Right ventricle myocardium inferior (tissue), 1 donor: Measurements from ENCODE around the gene FGFRL1. TPM values are rescaled to one million over a fixed set of nuclear protein-coding genes. Genes with fewer than 3 reads are reported as not detected.

ENCODE experiments used
- ATAC-seq: fragments of 200-7000 bp; cut with Tn5 transposase; one replicate; pipeline ENCODE4 v1.9.1; 2020; ENCODE audit warnings: mild to moderate bottlenecking, moderate library complexity
- DNase-seq: peaks from one replicate; pipeline ENCODE4 v3.0.0; 2021; ENCODE audit errors: missing footprints
- intact Hi-C: fragments of 100-400 bp; cut with DNase I; formaldehyde crosslinking; loops from one replicate; pipeline ENCODE4 v1.11.0; 2022
- total RNA-seq: library from RNA; stranded (reverse); fragmentation: NEBNext Ultra II Directional; extraction: Animal tissue kit (Norgen Biotek cat#: 25700); gene quantifications from one replicate; pipeline ENCODE4 v1.2.1, GENCODE V29; 2021
- donor health status: DM: no; HTN: yes; CAD: no; lungs with severe emphysema.

FGFRL1 gene
- total RNA-seq, 1 donor from 2014 or later, result 21.0 TPM

DNA sequence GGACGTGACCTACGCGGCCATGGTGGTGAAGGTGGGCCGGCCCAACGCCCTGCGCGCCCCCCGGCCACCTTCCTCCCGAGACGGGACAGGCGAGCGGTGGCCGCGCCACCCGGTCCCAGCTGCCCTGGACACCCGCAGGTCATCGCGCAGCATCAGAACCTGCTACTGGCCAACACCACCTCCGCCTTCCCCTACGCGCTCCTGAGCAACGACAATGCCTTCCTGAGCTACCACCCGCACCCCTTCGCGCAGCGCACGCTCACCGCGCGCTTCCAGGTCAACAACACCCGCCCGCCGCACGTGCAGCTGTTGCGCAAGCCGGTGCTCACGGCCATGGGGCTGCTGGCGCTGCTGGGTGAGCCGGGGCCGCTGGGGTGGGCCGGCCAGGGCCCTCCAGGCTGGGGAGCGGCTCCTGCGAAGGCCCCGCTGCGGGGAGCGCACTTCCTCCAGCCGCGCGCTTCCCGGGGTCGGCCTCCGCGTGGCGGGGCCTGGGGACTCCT is 9.2 kb upstream of the FGFRL1 start:
- ATAC-seq (peak; percentile 14), DNase-seq (peak; percentile 75)
- intact Hi-C loops, result no loop called here

DNA sequence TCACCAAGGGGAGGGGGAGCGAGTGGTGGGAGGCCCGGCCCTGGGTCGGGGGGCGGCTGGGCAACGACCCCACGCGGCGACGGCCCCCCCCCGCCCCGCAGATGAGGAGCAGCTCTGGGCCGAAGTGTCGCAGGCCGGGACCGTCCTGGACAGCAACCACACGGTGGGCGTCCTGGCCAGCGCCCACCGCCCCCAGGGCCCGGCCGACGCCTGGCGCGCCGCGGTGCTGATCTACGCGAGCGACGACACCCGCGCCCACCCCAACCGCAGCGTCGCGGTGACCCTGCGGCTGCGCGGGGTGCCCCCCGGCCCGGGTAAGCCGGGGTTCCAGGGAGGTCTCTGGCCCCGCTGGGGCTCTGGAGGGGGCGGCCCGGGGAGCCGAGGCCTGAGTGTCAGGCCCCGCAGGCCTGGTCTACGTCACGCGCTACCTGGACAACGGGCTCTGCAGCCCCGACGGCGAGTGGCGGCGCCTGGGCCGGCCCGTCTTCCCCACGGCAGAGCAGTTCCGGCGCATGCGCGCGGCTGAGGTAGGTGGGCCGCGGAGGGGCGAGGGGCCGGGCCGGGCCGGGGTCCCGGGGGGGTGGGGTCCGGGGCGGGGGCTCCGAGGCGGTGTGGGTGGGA is 8.7 kb upstream of the FGFRL1 start:
- DNase-seq, result no peak
- intact Hi-C loops, result no loop called here
- ATAC-seq, result no peak

DNA sequence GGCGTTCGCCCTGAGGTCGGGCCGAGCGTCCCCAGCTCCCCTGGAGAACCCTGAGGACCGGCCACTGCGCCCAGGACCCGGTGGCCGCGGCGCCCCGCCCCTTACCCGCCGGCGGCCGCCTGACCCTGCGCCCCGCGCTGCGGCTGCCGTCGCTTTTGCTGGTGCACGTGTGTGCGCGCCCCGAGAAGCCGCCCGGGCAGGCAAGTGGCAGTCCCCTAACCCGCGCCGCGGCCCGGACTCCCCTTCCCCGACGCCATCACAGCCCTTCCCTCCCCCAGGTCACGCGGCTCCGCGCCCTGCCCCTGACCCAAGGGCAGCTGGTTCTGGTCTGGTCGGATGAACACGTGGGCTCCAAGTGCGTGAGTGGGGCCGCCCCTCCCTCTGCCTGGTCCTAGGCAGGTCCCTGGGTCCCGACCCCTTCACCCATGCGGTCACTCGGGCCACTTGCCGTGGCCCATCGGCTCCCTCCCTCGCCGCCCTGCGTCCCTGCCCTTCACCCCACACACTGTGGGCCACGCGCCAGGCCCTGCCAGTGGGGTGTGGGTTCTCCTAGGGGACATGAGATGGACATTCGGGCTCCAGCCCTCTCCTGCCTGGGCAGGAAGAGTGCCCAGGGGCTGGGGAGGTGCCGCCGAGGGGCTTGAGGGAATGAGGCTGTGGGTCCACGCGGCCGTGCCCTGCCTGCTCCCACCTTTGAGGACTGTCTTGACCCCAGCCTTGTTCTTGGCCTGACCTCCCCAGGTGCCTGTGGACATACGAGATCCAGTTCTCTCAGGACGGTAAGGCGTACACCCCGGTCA is 8.0 kb upstream of the FGFRL1 start:
- intact Hi-C loops, result no loop called here
- DNase-seq (peak; percentile 66), ATAC-seq (no peak)

DNA sequence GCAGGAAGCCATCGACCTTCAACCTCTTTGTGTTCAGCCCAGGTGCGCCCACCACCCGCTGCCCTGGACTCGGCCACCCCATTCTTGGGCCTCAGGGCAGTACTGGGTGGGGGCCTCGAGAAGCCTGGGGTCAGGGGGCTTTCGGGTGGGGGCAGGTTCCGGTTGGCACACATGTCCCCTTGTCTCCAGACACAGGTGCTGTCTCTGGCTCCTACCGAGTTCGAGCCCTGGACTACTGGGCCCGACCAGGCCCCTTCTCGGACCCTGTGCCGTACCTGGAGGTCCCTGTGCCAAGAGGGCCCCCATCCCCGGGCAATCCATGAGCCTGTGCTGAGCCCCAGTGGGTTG is 7.4 kb upstream of the FGFRL1 start:
- DNase-seq (no peak), ATAC-seq (no peak)
- intact Hi-C loops, result no loop called here

DNA sequence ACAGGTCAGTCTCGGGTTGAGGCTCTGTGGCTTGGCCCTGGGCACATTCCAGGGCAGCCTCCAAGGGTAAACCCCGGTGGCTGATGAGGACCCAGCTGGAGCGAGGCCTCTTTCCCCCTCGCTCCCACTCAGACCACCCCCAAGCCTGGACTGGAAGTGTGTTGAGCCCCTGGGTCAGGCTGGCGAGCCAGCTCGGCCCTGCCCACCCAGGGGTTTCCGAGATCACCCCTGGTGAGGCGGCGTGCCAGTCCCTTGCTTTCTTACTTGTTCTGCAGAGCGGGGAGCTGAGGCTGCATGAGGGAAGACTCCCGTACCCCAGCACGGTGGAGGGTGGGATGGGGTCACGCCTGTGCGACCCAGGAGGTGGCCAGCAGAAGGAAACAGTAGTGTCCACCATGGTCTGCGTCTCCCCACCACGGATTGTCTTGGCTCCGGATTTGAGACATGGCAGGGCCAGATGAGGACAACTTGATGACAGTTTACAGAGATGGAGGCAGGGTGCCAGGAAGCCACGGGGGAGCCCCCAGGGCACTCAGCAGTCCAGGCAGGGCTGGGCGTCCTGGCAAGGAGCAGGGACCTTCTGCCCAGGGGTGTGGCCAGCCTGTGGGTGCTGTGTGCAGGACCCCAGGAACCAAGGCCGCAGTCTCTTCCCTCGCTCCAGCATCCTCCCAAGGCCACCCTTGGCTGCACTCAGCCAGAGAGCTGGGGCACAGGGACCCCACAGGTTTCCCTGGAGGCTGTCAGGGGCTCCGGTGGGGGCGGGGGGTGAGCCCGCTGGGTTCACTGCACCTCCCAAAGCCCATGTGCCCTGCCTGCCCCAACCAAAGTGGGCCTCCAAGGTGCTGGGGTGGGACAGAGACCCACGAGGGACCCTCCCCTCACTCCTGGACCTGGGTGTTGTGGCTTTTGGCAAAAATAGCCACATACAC is 6.6 kb upstream of the FGFRL1 start:
- DNase-seq, result no peak
- ATAC-seq, result peak; percentile 18
- intact Hi-C loops, result no loop called here

DNA sequence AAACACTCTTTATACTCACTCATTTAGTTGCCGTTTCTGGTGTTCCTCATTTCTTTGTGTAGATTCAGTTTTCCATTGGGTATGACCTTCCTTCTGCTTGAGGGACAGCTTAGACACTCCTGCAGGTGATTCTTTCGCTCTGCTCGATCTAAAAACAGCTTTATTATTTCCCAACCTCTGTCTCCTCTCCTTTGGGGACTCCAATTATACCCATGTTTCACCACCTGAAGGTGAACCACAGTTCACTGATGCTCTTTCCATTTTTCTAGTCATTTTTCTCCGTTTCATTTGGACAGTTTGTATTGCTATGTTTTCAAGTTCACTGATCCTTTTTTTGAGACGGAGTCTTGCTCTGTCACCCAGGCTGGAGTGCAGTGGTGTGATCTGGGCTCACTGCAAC is 4.6 kb upstream of the FGFRL1 start:
- ATAC-seq, result no peak
- DNase-seq, result no peak
- intact Hi-C loops, result no loop called here

DNA sequence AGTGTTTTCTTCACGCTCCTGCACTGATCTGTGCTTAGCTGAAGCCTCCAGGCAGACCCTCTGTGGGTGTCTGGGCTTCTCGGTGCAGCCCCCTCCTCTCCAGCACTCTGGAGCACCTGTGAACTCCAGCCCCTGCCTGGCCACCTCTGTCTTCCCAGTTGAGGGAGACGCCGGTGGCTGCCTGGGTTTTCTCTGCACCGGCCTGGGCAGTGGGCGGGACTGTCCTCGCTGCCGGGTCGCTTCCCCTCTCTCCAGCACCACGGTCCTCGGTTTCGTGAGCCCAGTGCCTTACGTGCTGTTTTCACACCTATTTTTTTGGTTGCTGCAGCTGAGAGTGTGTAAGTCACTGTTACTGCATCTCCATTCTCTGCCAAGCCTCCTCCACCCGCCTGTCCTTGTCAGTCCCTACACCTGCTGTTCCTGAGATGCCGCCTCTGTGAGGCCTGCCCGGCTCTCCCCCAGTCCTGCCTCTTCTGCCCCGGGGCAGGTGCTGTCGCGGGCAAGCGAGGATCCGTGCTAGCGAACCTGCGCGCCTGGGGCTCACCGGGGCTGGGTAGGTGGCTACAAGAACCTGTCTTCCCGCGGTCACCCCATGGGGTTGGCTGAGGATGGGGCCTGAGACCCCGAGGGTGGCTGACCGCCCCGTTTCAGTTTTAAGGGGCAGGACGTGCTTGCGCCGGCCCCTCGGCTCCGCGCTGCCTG is 2.4 kb upstream of the FGFRL1 start:
- intact Hi-C loops, result no loop called here
- DNase-seq (peak; percentile 84), ATAC-seq (no peak)

DNA sequence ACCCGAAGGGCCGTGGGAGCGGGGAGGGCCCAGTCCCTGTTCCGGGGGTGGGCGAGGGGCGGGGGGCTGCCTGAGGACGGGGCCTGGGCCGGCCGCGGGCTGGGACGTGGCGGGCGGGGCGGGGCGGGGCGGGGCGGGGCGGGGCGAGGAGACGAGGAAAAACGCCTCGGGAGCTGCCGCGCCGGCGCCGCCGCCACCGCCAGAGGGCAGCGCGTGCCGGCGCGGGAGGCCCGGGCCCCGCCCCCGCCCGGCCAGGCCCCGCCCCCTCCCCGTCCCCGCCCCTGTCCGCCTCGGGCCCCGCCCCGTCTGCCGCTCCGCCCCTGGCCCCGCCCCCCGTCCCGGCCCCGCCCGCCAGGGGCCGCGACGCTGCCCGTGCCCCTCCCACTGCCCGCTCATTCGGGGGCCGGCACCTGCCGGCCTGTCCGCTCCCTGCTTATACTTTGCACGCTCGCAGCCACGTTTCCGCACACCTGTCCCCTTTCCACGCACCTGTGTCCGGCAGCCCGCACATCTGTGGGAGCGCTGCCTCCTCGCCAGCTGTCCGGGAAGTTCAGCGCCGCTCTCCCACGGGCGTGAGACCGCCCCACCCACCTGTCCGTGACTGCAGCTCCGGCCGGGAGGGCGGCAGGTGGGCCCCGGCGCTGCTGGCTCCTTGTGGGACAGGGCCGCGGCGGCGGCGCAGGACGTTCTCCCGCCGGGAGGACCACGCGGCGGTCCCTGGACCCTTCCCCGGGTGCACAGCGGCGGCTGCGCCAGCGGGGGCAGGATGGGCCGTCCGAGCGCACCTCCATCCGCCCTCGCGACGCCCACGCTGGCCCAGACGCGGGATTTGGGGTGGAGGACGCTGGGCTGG is 1.7 kb upstream of the FGFRL1 start:
- intact Hi-C loops, result no loop called here
- DNase-seq (peak; percentile 87), ATAC-seq (peak; percentile 69)

DNA sequence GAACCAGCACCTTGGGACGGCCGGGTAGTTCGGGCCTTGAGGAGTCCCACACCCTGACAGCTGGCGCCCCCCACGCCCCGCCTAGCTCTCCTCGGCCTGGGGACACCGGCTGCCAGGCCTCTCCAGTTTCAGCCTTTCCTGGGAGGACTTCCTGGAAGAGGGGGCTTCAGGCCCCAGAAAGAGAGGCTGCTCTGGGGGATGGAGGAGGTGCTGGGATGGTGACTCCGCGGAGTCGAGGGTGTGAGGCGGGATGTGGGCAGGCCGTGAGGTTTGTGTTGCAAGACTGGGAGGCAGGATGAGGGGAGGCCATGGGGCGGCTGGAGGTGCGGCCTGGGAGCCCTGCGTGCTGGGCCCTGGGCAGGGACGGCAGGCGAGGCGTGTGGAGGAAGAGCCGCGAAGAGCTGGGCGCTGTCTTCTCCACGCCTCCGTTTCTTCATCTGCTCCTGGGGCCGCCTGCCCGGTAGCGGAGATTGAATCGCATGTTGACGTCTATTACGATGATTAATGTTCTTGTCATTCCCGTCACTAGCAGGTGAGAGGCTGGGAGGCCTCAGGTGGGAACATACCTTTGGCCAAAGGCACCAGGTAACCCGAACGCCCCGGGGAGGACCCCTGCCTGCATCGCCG is 918 bp upstream of the FGFRL1 start:
- DNase-seq, result peak; percentile 87
- intact Hi-C loops, result no loop called here

DNA sequence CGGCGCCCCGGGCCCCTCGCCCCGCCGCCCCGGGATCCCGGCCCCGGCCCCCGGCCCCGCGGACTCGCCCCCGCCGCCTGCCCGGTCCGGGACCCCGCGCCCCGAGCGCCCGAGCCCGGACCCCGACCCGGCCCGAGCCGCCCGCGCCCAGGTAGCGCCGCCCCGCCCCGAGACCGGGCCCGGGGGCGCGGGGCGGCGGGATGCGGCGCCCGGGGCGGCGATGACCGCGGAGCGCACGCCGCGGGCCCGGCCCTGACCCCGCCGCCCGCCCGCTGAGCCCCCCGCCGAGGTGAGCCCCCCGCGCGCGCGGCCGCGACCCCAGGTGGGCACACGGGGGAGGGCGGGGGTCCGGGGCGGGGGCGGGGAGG is 224 bp downstream of the FGFRL1 start:
- intact Hi-C loops, result no loop called here
- no peak for DNase-seq
- ATAC-seq, result no peak

More for the DNA sequence above, 918 bp upstream of the FGFRL1 start:
- peak; percentile 66 for ATAC-seq

DNA sequence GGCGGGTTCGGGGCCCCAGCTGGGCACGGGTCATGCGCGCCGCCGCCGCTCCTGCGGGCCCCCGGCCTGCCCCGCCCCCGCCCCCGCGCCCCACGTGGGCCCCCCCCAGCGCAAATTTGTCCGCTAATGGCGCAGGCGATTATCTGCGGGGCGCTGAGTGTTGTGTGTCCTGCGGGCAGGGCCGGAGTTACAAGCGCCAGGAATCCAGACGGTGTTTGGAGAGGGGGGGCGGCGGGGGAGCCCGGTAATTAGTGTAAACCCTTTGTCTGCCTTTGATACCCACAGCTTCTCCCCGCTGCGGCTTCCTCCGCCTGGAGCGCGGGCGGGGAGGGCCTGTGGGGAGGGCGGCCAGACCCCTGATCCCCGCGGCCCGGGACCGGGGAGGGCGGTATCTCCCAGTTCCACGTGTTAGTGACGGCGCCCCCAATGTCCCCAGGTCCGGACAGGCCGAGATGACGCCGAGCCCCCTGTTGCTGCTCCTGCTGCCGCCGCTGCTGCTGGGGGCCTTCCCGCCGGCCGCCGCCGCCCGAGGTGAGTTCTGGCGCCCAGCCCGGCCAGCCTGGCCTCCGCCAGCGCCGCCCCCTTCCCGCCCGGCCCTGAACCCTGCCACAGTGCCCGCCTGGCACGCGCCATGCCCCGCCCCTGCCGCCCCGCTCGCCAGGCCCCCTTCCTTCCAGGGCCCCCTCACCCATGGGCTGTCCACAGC is 761 bp downstream of the FGFRL1 start:
- DNase-seq, result no peak
- intact Hi-C loops, result no loop called here
- no peak for ATAC-seq

DNA sequence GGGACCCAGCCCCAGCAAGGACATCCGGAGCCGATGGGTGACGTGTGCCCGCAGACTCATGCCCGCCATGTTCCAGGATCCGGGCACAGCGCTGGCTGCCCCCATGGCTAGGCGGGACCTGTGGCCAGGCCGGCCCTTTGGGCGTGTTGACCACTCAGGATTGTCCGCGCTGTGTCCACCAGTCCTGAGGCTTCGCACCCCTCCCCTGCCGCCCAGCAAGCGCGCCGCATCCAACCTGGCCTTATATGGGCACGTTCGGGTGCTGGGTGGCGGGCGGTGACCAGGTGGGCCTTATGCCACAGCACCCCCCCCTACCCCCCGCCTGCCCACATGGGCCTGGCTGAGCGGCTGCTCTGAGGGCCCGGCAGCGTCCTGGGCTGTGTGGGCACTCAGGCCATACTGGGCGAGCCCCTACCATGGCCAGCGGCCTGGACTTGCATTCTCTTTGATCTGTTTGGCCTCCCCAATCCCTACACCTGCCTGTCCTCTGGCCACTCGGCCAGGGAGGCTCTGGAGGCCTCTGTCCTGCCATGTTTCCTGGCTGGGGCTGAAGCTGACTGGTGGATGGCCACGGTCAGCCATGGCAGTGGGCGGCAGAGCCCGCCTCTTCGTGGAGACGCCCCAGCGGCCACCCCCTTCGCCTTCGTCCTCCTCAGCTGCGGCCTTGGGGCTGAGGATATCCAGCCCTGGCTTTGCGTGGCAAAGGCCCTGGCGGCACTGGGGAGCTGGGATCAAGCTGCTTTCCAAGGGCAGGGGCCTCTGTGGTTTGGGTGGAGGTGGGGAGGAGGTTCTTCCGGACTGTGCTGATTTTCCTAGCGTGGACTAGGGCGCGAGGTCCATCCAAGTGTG is 2.0 kb downstream of the FGFRL1 start:
- intact Hi-C loops, result no loop called here
- no peak for ATAC-seq
- no peak for DNase-seq

DNA sequence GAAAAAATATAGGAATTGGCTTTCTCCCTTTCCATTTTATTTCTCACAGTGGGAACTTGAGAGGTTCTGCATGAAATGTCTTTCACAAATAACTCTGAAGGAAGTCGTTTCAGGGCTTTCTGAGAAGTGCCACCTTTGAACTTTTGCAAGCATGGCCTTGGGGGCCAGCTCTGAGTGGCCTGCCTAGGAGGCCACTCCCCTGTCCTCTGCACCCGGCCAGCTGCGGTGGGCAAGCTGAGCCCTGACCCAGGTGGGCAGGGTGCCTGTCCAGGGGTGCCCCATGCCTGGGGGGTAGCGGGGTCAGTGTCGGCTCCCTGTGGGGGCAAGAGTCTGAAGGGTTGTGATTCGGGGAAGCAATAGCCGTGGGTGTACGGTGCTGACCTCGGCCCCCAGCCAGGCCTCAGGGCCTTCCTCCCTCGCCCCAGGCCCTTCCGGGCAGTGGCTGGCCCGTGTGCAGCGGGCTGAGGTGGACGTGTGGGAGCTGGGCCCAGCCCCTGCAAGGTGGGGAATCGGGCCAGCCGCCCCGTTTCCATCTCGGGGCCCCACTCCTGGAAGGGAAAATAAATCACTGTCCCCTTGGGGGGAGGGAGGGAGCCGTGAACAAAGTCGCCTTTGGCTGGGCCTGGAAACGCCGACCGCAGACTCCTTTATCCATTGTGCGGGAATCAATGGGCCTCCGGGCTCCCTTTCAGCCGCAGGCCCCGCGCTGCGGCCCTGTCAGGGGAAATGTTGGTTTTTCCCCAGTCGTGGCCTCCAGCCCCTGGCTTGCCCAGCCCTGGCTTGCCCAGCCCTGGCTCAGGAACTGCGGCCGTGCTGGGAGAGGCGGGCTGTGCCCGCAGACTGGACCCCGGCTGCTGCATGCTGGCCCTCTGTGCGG is 3.1 kb downstream of the FGFRL1 start:
- intact Hi-C loops, result no loop called here
- no peak for DNase-seq
- ATAC-seq, result no peak

DNA sequence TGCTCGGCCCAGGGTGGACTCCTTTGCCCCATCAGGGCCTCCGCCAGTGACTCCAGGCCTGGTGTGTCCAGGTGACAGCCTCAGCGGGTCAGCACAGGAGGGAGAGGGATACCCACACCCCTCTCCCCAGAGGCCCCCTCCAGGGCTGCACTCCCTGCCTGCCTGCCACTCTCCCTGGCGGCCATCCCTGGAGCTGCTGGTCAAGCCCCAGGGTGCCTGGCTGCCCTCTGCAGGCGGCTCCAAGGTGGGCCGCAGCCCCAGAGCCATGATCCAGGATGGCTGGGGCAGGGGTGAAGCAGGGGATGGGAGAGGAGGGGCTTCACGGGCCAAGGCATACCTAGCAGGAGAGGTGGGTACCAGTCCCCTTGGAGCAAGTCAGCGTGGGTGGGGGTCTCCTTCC is 3.8 kb downstream of the FGFRL1 start:
- DNase-seq (no peak), ATAC-seq (no peak)
- intact Hi-C loops, result no loop called here

DNA sequence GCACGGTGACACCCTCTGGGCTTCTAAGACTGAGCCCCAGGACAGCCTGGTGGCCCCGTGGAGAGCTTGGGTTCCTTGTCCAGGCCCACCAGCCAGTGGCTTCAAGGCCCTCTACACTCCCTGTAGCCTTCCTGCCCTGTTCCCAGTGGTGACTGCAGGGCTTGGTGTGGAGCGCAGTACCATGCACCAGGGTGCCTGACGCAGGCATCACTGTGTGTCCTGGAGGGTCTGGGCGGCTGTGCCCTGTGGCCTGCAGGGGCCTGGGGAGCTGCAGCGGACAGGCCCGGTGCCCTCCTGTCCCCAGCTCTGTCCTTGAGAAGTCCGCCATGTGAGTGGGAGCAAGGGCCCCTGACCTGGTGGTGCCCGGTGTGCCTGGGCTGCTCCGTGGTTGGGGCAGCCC is 4.3 kb downstream of the FGFRL1 start:
- DNase-seq (no peak), ATAC-seq (no peak)
- intact Hi-C loops, result no loop called here
